GM18858 (cell line): ENCODE results near the gene NUP210L.

ENCODE experiments used
- ATAC-seq: cut with Tn5 transposase; IDR thresholded peaks from one replicate; pipeline ENCODE4 v1.9.1; 2021; ENCODE audit not compliant: unreplicated experiment

The NUP210L gene

GRCh38 chr1:154154534-154155191 lies at the start of gene NUP210L:
Gene NUP210L (minus strand): TSS chr1:154155073.
- no peak for ATAC-seq

DNA sequence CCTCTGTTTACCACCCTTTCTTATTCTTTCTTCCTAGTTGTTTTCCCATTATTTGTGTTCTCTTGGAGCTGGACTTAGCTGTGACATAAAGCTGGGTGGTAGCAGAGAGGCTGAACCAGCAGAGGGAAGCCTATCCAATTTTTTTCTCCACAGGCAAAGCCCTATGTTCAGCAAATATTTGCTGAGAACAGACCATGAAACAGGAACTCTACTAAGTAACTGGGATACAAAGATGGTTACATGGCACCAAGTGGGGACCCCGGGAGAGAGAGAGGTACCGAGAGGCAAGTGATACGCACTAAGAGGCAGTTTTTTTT lies 44.6 kb upstream of the NUP210L start:
- no peak for ATAC-seq

- ATAC-seq, result no peak
Observed at GRCh38 chr1:154198756-154199562, 44.1 kb upstream of the NUP210L start.

DNA sequence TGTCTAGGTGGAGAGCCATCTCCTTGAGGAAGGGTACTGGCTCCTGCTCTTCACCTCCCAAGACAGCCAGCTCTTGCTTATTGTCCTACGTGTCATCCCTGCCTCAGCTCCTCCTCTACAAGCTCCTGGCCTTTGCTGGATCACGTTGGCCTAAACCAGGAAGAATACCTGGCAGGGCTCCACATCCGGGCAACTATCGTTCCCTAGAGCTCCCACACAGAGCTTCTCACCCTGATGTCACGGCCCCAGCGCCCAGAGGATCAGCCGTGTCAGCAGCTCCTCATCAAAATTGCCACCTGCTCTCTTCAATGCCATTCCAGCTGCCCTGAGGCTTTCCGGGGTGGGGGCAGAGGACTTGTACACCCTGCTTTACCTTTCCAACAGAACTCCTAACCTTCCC lies 38.9 kb upstream of the NUP210L start:
- ATAC-seq, result no peak

DNA sequence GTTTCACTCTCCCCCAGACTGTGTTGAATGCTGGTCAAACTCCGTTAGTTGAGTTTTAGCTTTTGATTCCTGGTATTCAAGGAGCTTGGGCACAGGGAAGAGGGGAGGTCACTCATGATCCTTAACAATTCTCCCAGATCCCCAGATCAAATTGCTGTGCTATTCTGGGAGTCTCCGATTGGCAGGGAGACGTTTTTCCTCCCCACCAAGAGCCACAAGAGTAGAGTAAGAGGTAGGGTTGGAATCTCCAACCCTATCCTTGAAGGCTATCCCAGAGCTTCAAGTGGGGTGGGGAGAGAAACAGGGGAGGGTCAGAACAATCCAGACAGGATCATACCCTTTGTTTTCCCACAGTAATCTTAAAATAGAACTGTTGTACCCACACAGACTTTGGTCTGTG lies 37.6 kb upstream of the NUP210L start:
- ATAC-seq, result no peak

DNA sequence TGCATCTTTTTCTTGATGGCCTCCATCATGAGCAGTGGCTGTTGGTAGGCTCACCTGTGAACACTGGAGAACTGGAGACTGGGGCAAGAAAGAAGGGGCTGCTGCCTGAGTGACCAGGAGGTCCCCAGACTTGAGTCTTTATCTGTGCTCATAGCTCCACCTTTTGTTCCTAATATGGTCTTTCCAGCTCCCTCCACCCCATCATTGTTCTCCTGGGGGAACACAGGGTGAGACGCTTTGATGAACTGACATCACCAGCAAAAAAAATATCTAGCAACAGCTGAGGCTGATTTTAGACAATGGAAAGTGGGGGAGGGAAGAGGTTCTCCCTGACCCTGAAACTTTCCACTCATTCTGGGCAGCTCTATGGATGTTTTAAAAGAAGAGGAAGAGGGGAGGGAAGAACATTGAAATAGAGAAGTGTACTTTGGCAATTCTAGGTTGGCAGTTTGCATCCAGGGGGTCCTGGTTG lies 37.2 kb upstream of the NUP210L start, which contains the start of gene TPM3:
Gene TPM3 (minus strand): TSS at position 111 of the 472 bp plus-strand sequence. CDS start 82 bp downstream, at position 29.
- no peak for ATAC-seq

DNA sequence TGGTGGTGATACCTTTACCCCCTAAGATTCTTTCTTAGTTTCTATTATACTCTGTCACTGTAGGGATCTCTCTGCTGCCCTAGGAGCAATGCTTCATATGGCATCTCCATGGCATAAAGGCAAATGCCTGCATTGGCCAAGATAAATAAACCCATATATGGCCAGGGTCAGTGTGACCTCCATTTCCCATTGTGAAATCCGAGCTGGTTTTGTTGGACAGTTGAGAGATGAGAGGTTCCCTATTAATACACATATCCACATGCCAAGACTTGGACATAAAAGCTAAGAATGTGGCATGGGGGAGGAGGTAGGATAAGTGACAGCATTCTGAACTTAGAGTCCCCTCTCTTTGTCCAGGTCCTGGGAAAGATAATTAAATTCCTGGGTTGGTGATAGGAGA lies 35.7 kb upstream of the NUP210L start:
- ATAC-seq, result no peak

GRCh38 chr1:154186852-154187501 lies 32.1 kb upstream of the NUP210L start:
- no peak for ATAC-seq

DNA sequence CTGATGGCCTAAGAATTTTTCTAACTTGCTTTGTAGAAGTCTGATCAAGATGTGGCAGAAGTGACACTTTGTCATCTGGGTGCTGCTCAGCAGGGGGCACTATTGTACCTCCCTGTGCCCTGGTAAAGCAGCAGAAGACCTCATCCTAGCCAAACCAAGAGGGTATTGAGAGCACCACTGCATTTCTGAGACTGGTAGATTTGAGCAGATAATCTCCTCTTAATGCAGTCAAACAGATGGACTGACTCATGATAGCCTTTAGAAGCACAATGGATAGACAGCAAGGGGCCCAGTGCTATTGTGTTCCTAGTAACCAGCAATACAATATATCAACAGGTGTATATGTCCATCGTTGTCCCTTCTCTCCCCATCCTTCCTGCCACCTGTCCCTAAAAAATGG lies 31.3 kb upstream of the NUP210L start:
- ATAC-seq, result no peak

DNA sequence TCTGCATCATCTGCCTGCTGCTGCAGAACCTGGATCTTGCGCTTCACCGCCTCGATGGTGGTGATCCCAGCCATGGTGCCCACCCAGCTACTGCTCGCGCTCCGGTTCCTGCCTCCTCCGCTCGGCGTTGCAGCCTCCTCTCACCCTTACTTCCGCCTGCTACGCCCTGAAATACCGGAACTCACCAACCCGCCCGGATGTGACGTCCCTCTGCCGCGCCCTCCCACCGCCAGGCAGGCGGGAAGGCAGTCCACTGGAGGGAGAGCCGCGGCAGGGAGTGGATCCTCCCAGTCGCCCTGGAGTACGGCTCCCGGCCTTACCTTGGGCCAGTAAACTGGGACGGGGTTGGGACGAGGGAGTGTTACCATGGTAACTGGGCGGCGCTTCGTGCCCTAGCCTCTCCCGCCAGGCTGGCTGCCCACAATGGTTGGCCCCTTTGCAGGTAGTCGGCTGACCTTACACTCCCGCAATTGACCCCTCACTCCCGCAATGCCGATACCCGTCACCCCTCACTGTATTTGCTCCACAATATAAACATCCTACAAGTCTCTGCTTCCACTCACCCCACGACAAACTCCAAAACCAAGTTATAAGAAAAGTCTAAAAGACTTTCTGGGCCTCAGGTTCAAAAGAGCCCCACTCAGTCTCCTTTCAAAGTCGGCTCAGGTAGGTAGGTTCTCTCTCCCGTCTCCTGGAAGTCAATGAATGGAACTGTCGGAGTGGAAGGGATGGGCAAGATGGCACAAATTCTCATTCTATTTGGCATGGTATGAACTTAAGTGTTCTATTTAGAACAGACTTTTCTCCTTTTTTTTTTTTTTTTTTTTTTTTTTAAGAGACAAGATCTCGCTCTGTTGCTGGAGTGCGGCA lies 28.4 kb upstream of the NUP210L start:
- ATAC-seq, result peak; percentile 59

DNA sequence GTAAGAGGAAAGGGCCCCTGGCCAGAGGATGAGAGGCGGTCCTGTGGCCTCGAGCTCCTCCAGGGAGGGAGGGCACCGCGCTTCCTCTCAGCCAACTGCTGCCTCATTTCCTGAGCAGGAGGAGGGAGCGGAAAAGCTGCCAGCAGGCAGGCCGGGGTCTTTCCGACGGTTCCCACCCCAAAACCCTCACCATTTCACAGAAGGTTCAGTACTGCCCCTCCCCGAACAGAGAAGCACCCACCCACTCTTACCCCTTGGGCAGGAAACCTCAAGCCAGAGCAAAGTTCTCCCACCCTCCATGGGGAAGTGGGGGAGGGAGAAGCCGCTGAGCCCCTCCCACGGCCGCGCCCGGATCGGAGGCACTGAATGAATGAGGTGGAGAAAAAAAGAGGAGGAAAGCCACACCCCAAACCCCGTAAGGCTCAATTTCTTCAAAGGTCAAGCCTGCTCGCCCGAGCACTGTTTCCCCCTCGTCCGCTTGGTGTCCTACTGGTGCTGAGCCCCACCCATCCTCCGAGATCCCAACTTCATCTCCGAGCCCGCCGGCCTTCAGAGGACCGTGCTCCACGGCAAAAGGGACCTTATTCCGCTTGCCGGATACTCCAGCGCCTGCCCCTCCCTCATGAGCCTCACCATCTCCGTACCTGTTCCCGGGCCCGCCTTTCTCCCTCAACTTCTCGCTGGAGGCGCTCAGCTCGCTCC lies 27.6 kb upstream of the NUP210L start:
- no peak for ATAC-seq

- no peak for ATAC-seq
Observed at GRCh38 chr1:154181944-154182343, 27.1 kb upstream of the NUP210L start.

- no peak for ATAC-seq
Observed at GRCh38 chr1:154179946-154180687, 25.2 kb upstream of the NUP210L start.

DNA sequence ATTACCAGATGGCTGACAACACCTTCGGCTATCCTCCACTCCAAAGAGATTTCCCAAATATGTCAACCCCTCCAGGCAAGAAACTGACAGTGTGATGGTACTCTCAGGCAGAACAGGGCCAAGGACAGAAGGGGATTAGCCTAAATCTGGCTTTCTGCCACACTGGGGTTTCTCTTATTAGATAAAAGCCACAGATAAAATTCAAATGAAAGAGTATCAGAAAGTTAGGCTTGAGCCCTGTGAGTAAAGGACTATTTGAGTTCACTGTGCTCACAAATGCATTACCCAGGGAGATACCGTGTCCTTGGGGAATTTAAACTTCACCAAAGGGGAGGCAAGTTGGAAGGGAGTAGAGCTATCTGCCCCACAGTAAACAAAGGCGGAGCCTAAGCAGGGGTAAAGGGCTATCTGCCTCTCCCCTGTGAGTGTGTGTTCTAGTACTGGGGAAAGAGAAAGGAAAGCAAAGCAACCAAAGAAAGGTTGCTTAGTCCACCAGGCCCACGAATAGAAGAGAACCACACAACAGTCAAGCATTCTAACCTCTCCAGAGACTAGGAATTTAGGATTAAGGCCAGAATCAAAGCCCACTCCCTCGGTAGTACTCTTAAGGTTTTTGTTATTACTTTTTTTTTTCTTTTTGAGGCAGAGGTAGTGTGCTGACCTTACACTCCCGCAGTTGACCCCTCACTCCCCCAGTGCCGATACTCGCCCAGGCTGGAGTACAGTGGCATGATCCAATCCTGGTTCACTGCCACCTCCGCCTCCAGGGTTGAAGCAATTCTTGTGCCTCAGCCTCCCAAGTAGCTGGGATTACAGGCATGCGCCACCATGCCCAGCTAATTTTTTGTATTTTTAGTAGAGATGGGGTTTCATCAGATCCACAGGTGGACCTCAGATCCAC lies 24.3 kb upstream of the NUP210L start:
- no peak for ATAC-seq

DNA sequence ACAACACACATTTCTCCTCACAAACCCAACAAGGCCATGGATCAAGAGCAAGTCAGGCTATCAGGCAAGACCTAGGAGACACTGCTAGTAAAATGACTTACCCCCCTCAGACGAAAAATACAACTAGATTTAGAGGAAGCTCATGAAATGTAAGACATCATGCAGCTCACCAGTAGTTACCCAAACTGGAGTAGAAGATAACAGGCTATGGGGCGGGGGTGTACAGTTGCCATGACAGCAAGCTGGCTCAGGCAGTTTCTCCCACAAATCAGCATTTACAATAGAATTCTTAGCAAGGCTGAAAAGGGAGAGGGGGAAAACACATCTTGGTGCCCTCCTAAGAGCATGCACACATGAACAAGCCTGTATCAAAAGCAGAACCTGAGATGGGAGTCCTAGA lies 23.1 kb upstream of the NUP210L start:
- no peak for ATAC-seq

DNA sequence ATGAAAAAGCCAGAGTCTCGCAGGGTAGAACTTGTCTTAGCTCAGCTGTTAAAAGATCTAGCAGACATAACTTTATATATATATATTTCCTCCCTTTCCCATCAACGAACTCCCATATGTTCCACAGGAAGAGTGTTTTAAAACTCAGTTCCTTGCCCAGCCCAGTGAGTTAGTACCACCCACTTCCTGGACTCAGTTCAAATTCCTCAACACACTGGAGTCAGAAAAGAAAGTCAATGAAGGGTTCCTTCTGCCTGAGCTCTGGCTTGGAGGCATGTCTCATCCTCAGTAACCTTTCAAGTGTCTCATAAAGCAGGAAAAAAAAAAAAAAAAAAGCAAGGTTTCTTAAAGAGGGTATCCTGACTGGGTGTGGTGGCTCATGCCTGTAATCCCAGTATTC lies 21.5 kb upstream of the NUP210L start:
- no peak for ATAC-seq

DNA sequence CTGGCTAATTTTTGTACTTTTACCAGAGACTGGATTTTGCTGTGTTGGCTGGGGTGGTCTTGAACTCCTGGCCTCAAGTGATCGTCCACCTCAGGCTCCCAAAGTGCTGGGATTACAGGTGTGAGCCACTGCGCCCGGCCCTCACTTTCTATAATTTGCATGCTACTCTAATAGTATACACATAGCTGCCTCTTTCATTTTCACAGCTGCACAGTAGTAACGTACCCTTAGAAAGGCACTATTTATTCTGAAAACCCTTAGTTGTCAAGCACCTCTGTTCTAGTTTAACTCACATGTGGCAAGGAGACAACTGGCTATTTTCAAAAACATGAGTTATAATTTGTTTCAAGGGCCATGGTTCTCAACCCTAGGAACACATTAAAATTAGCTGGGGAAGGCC lies 19.8 kb upstream of the NUP210L start:
- ATAC-seq, result no peak

GRCh38 chr1:154171880-154172279 lies 17.0 kb upstream of the NUP210L start:
- no peak for ATAC-seq

DNA sequence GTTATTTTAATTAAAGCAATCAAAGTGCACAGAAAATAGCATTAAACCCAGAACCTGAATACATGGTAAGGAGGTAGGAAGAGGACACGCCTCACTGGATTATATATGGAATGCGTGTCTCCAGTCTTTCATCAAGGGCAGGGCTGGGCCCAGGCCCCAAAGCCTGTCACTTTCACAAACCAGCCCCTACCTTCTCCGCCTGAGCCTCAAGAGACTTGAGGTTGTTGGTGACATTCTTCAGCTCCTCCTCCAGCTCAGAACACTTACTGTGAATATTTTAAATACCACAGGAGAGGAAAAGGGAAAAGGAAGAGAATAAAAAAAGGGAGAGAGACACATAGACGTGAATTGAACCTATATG lies 16.3 kb upstream of the NUP210L start:
- ATAC-seq, result no peak
